WTC11 (cell line): ENCODE measurements around the gene MUSTN1. TPM values are rescaled to one million over a fixed set of nuclear protein-coding genes. Genes with fewer than 3 reads are reported as not detected.

Experiments used
- ATAC-seq: fragments of 200-7000 bp; cut with Tn5 transposase; 2 replicates; pipeline ENCODE4 v1.10.0; 2021; ENCODE audit warnings: mild to moderate bottlenecking, moderate library complexity
- CTCF ChIA-PET: fragments of 300-600 bp; sonication (Branson Sonifier 250); formaldehyde crosslinking; loops from one replicate; lab custom pipeline; 2021; ENCODE audit warnings: antibody characterized with exemption; lab: Charles Lee
- POLR2A ChIA-PET: fragments of 350-600 bp; sonication (Branson Sonifier 250); formaldehyde crosslinking; loops from one replicate; lab custom pipeline; 2021; ENCODE audit warnings: antibody characterized with exemption; lab: Charles Lee
- DNase-seq: peaks from one replicate; pipeline ENCODE4 v3.0.0; 2021; ENCODE audit warnings: low spot score
- H3K27ac Mint-ChIP-seq: 2 replicates; pipeline ENCODE4 v1.8.0; 2021; ENCODE audit warnings: mixed read lengths
- H3K27me3 Mint-ChIP-seq: 2 replicates; pipeline ENCODE4 v1.8.0; 2021; ENCODE audit warnings: low read depth, mild to moderate bottlenecking, moderate library complexity, mixed read lengths
- H3K36me3 Mint-ChIP-seq: 2 replicates; pipeline ENCODE4 v1.8.0; 2021; ENCODE audit warnings: mixed read lengths
- H3K4me1 Mint-ChIP-seq: 2 replicates; pipeline ENCODE4 v1.8.0; 2022; ENCODE audit warnings: mixed read lengths
- H3K4me3 Mint-ChIP-seq: 2 replicates; pipeline ENCODE4 v1.8.0; 2021; ENCODE audit warnings: mild to moderate bottlenecking, moderate library complexity, mixed read lengths
- H3K9me3 Mint-ChIP-seq: 2 replicates; pipeline ENCODE4 v1.8.0; 2021; ENCODE audit warnings: mixed read lengths
- AR ChIP-seq: fragments of 250-450 bp; sonication (Bioruptor Pico); IDR thresholded peaks from 2 replicates; pipeline ENCODE4 v1.9.0; 2021; ENCODE audit warnings: mild to moderate bottlenecking
- ATF1 ChIP-seq: sonication (generic); formaldehyde crosslinking; IDR thresholded peaks from 2 replicates; pipeline ENCODE4 v1.8.1; 2023; ENCODE audit warnings: mild to moderate bottlenecking, moderate library complexity, missing genetic modification reagents
- ATF2 ChIP-seq: sonication (generic); formaldehyde crosslinking; IDR thresholded peaks from 2 replicates; pipeline ENCODE4 v1.8.1; 2022; ENCODE audit warnings: low read depth, missing genetic modification reagents, borderline replicate concordance
- CBFB ChIP-seq: sonication (generic); formaldehyde crosslinking; IDR thresholded peaks from 2 replicates; pipeline ENCODE4 v1.8.1; 2022; ENCODE audit warnings: mild to moderate bottlenecking, low read depth, missing genetic modification reagents
- CDX4 ChIP-seq: fragments of 250-450 bp; sonication (Bioruptor Pico); IDR thresholded peaks from 2 replicates; pipeline ENCODE4 v1.9.0; 2021; ENCODE audit warnings: moderate library complexity, mild to moderate bottlenecking, inconsistent platforms, borderline replicate concordance
- E2F1 ChIP-seq: sonication (generic); formaldehyde crosslinking; IDR thresholded peaks from 2 replicates; pipeline ENCODE4 v1.8.0; 2022; ENCODE audit warnings: mild to moderate bottlenecking, missing genetic modification reagents
- GABPB1 ChIP-seq: sonication (generic); formaldehyde crosslinking; IDR thresholded peaks from 2 replicates; pipeline ENCODE4 v1.8.1; 2023; ENCODE audit warnings: mild to moderate bottlenecking, missing genetic modification reagents
- GTF2I ChIP-seq: fragments of 250-450 bp; sonication (Bioruptor Pico); conservative IDR thresholded peaks from 2 replicates; pipeline ENCODE4 v1.4.0; 2021; ENCODE audit warnings: mild to moderate bottlenecking
- IRF1 ChIP-seq: sonication (generic); formaldehyde crosslinking; IDR thresholded peaks from 2 replicates; pipeline ENCODE4 v1.8.0; 2023; ENCODE audit warnings: missing genetic modification reagents
- NR2C2 ChIP-seq: sonication (generic); formaldehyde crosslinking; IDR thresholded peaks from 2 replicates; pipeline ENCODE4 v1.8.0; 2022; ENCODE audit warnings: mild to moderate bottlenecking, missing genetic modification reagents
- NR3C1 ChIP-seq: sonication (generic); formaldehyde crosslinking; conservative IDR thresholded peaks from 2 replicates; pipeline ENCODE4 v1.8.1; 2023; ENCODE audit warnings: low read depth, mild to moderate bottlenecking, missing genetic modification reagents
- PRDM15 ChIP-seq: sonication (generic); formaldehyde crosslinking; IDR thresholded peaks from 2 replicates; pipeline ENCODE4 v1.8.0; 2022; ENCODE audit warnings: missing genetic modification reagents
- PREB ChIP-seq: sonication (generic); formaldehyde crosslinking; IDR thresholded peaks from 2 replicates; pipeline ENCODE4 v1.8.1; 2022; ENCODE audit warnings: mild to moderate bottlenecking, missing genetic modification reagents, moderate library complexity, borderline replicate concordance
- ZNF423 ChIP-seq: fragments of 250-450 bp; sonication (Bioruptor Pico); IDR thresholded peaks from 2 replicates; pipeline ENCODE4 v2.1.2; 2022; ENCODE audit warnings: mild to moderate bottlenecking, moderate library complexity
- ZNF512 ChIP-seq: sonication (generic); formaldehyde crosslinking; IDR thresholded peaks from 2 replicates; pipeline ENCODE4 v1.8.1; 2022; ENCODE audit warnings: missing genetic modification reagents, borderline replicate concordance
- total RNA-seq: library from RNA; stranded (reverse); gene quantifications from 3 replicates; pipeline ENCODE4 v1.2.3, GENCODE V29; 2021

The MUSTN1 gene
- total RNA-seq, 1 experiment from 2014 or later: 4.2 TPM

GRCh38 chr3:52790741-52791140 is 44.1 kb downstream of the MUSTN1 start:
- ChIA-PET POLR2A (interaction anchor here (0.8 kb wide), 1 partner anchor 8 kb away, joined by 3 read pairs; no protein-coding TSS in a partner anchor), CTCF (interaction anchor here (5.4 to 5.5 kb wide), 2 partner anchors 8 to 30 kb away, joined by 41 to 96 read pairs; no protein-coding TSS in a partner anchor)
- Mint-ChIP-seq H3K27ac (no peak overlapping the region), H3K27me3 (no peaks in the 10 kb centered on the region)
- TF ChIP-seq PREB (no peak), NR2C2 (CRISPR knock-in tag) (no peak), ZNF423 (CRISPR knock-in tag) (no peak), E2F1 (no peak), CDX4 (no peak), ATF2 (CRISPR knock-in tag) (no peak), PRDM15 (CRISPR knock-in tag) (no peak), AR (no peak), GABPB1 (CRISPR knock-in tag) (no peak), ZNF512 (CRISPR knock-in tag) (no peak), GTF2I (CRISPR knock-in tag) (no peak), ATF1 (CRISPR knock-in tag) (no peak), NR3C1 (CRISPR knock-in tag) (no peak), CBFB (CRISPR knock-in tag) (no peak), IRF1 (CRISPR knock-in tag) (no peak)
- TF ChIP-seq, all 79 proteins: peak for 0
- no peaks in the 10 kb centered on the region for H3K4me1 Mint-ChIP-seq
- DNase-seq (no peak), ATAC-seq (no peak)
- H3K36me3 Mint-ChIP-seq: no peaks in the 10 kb centered on the region
- H3K9me3 Mint-ChIP-seq: no peaks in the 10 kb centered on the region
- H3K4me3 Mint-ChIP-seq: no peak overlapping the region
